ENCODE data around the gene ZNF488.

The ZNF488 gene

GRCh38 chr10:47316131-47316530 is 68.0 kb downstream of the ZNF488 start:
- no peak overlapping the region for H3K4me3 ChIP-seq (ENCODE audit: low read length)
- no peak for TF ChIP-seq CTCF (conservative IDR thresholded peaks at IDR 0.05; ENCODE audit: low read depth, low read length)
- DNase-seq (ENCODE audit: low read depth), result no peak
